SK-N-SH (cell line): ENCODE data around the gene DNAJA2. TPM values are rescaled to one million over a fixed set of nuclear protein-coding genes. Genes with fewer than 3 reads are reported as not detected.

ENCODE experiments used
- CTCF ChIA-PET: fragments of 300-600, 350-600 bp; formaldehyde crosslinking; extraction: SDS; loops from one replicate; lab custom pipeline; 2021; lab: Yijun Ruan, JAX
- POLR2A ChIA-PET: fragments of 350-600 bp; sonication (Branson Sonifier 250); formaldehyde crosslinking; extraction: SDS; loops from one replicate; lab custom pipeline; 2020; ENCODE audit warnings: antibody characterized with exemption, inconsistent platforms; lab: Yijun Ruan, JAX
- DNase-seq: peaks from one replicate; pipeline ENCODE4 v3.0.0; 2012
- H2AFZ ChIP-seq: fragments of 200-600 bp; sonication (generic); 2 replicates; pipeline ENCODE4 v1.8.1; 2016; ENCODE audit warnings: antibody characterized with exemption, mild to moderate bottlenecking, low read depth
- H3F3A ChIP-seq: fragments of 200-600 bp; sonication (generic); replicated peaks from 2 replicates; pipeline ENCODE3; 2016; ENCODE audit warnings: antibody characterized with exemption, mild to moderate bottlenecking; ENCODE audit not compliant: insufficient read depth
- H3K27ac ChIP-seq, 2 experiments: fragments of 200-500 bp in 1 of 2; fragments of 200-600 bp in 1 of 2; sonication (Bioruptor generic) in 1 of 2; sonication (generic), shearing (Covaris generic) in 1 of 2; 2 replicates each; pipeline versions ENCODE4 v1.5.1 to v1.6.1; 2014 to 2016; ENCODE audit warnings: low read depth in 2 of 2, inconsistent platforms in 1 of 2, low read length in 1 of 2, mild to moderate bottlenecking in 1 of 2, mixed read lengths in 1 of 2
- H3K27me3 ChIP-seq: fragments of 200-600 bp; sonication (generic), shearing (Covaris generic); 2 replicates; pipeline ENCODE4 v1.6.1; 2016; ENCODE audit warnings: mixed run types; ENCODE audit not compliant: insufficient read depth
- H3K36me3 ChIP-seq, 2 experiments: fragments of 200-500 bp in 1 of 2; fragments of 200-600 bp in 1 of 2; sonication (Bioruptor generic) in 1 of 2; sonication (generic) in 1 of 2; replicated peaks in 1 of 2; 2 replicates each; pipeline versions ENCODE3 to v1.5.1; 2014 to 2016; ENCODE audit warnings: low read length in 1 of 2, mild to moderate bottlenecking in 1 of 2; ENCODE audit not compliant: insufficient read depth in 2 of 2, control insufficient read depth in 1 of 2
- H3K4me1 ChIP-seq, 2 experiments: fragments of 200-500 bp in 1 of 2; fragments of 200-600 bp in 1 of 2; sonication (Bioruptor generic) in 1 of 2; sonication (generic), shearing (Covaris generic) in 1 of 2; 2 replicates each; pipeline versions ENCODE4 v1.5.1 to v1.6.1; 2014 to 2016; ENCODE audit warnings: low read depth in 1 of 2, low read length in 1 of 2, mixed run types in 1 of 2; ENCODE audit not compliant: insufficient read depth in 2 of 2, control insufficient read depth in 1 of 2
- H3K4me2 ChIP-seq: fragments of 200-600 bp; sonication (generic), shearing (Covaris generic); 2 replicates; pipeline ENCODE4 v1.6.1; 2017; ENCODE audit warnings: mixed run types
- H3K4me3 ChIP-seq, 2 experiments: fragments of 200-500 bp in 1 of 2; fragments of 200-600 bp in 1 of 2; sonication (Bioruptor generic) in 1 of 2; sonication (generic), shearing (Covaris generic) in 1 of 2; 2 replicates each; pipeline versions ENCODE4 v1.5.1 to v1.8.1; 2014 to 2016; ENCODE audit warnings: low read depth in 2 of 2, inconsistent platforms in 1 of 2, low read length in 1 of 2, mild to moderate bottlenecking in 1 of 2, mixed read lengths in 1 of 2, moderate library complexity in 1 of 2
- H3K79me2 ChIP-seq: fragments of 200-600 bp; sonication (generic); 2 replicates; pipeline ENCODE4 v1.8.1; 2017; ENCODE audit warnings: mild to moderate bottlenecking; ENCODE audit not compliant: insufficient read depth
- H3K9ac ChIP-seq: fragments of 200-600 bp; sonication (generic); 2 replicates; pipeline ENCODE4 v1.6.1; 2017; ENCODE audit warnings: mixed run types
- H3K9me2 ChIP-seq: fragments of 200-600 bp; sonication (generic); 2 replicates; pipeline ENCODE4 v1.6.1; 2017; ENCODE audit warnings: mixed run types
- H3K9me3 ChIP-seq: fragments of 200-600 bp; sonication (generic); 2 replicates; pipeline ENCODE4 v1.6.1; 2017; ENCODE audit warnings: mixed run types, mild to moderate bottlenecking, moderate library complexity
- H4K20me1 ChIP-seq: fragments of 200-600 bp; sonication (generic); 2 replicates; pipeline ENCODE4 v1.6.1; 2017; ENCODE audit warnings: mild to moderate bottlenecking, mixed run types; ENCODE audit not compliant: insufficient read depth
- CHD2 ChIP-seq: fragments of 150-350 bp; IDR thresholded peaks from 2 replicates; pipeline ENCODE4 v1.6.1; 2018; ENCODE audit warnings: low read length; ENCODE audit not compliant: partially characterized antibody
- CTCF ChIP-seq: fragments of 200-600 bp; sonication (generic); IDR thresholded peaks from 2 replicates; pipeline ENCODE4 v1.6.1; 2017; ENCODE audit warnings: antibody characterized with exemption, mild to moderate bottlenecking, moderate library complexity
- FOSL2 ChIP-seq: IDR thresholded peaks from 2 replicates; pipeline ENCODE4 v1.4.0; 2012; ENCODE audit warnings: low read depth, mild to moderate bottlenecking, moderate library complexity, borderline replicate concordance
- GABPA ChIP-seq: IDR thresholded peaks from 2 replicates; pipeline ENCODE4 v1.4.0; 2012; ENCODE audit warnings: low read depth, mild to moderate bottlenecking
- IRF3 ChIP-seq: fragments of 150-350 bp; IDR thresholded peaks from 2 replicates; pipeline ENCODE4 v1.6.1; 2016; ENCODE audit warnings: mild to moderate bottlenecking, low read depth, low read length
- JUND ChIP-seq: IDR thresholded peaks from 2 replicates; pipeline ENCODE4 v1.4.0; 2012
- MAX ChIP-seq: IDR thresholded peaks from 2 replicates; pipeline ENCODE4 v1.4.0; 2012; ENCODE audit warnings: low read depth
- MEF2A ChIP-seq: IDR thresholded peaks from 2 replicates; pipeline ENCODE4 v1.4.0; 2012; ENCODE audit warnings: low read depth, borderline replicate concordance
- MXI1 ChIP-seq: IDR thresholded peaks from 2 replicates; pipeline ENCODE4 v1.6.1; 2012; ENCODE audit warnings: mild to moderate bottlenecking, low read depth, low read length, improper control_type of control experiment
- RAD21 ChIP-seq: IDR thresholded peaks from 2 replicates; pipeline ENCODE4 v1.6.1; 2012; ENCODE audit warnings: mild to moderate bottlenecking, low read length
- SIN3A ChIP-seq: IDR thresholded peaks from 2 replicates; pipeline ENCODE4 v1.6.1; 2012; ENCODE audit warnings: low read depth, mild to moderate bottlenecking, low read length, moderate library complexity, borderline replicate concordance
- SMC3 ChIP-seq: IDR thresholded peaks from 2 replicates; pipeline ENCODE4 v1.6.1; 2012; ENCODE audit warnings: low read depth, low read length, improper control_type of control experiment
- TAF1 ChIP-seq: IDR thresholded peaks from 2 replicates; pipeline ENCODE4 v1.6.1; 2012; ENCODE audit warnings: low read depth, mild to moderate bottlenecking, low read length, moderate library complexity, borderline replicate concordance
- YY1 ChIP-seq: IDR thresholded peaks from 2 replicates; pipeline ENCODE4 v1.4.0; 2012; ENCODE audit warnings: low read depth, mild to moderate bottlenecking
- ZBTB33 ChIP-seq: IDR thresholded peaks from 2 replicates; pipeline ENCODE4 v1.4.0; 2012; ENCODE audit warnings: low read depth, borderline replicate concordance
- WGBS: methylation state at CpG from one replicate; pipeline ENCODE4 v1.1.6; 2017; ENCODE audit warnings: low lambda C conversion rate; 5-methylcytosine and 5-hydroxymethylcytosine counted together
- polyA plus RNA-seq, 3 experiments: library from polyadenylated mRNA; depleted of rRNA; stranded (reverse); fragments of >200 nt; gene quantifications; 2 replicates each; pipeline ENCODE4 v1.2.3, GENCODE V29; 2012

The DNAJA2 gene
- polyA plus RNA-seq, 1 of the 3 experiments (the other 2 are of a cell fraction), result 9.7 TPM

- ChIA-PET POLR2A (no interaction called here), CTCF (interaction anchor here (0.6 to 3.1 kb wide), 15 partner anchors 16 to 1147 kb away, joined by 3 to 20 read pairs (median 5); no protein-coding TSS in a partner anchor)
- H3K4me3 ChIP-seq, result no peak overlapping the region
- H3K9me3 ChIP-seq, result no peaks in the 10 kb centered on the region
- peak; percentile 43 for TF ChIP-seq CTCF
- TF ChIP-seq SMC3, result peak; percentile 61; the same call in 1 of the 2 replicates
- peak; percentile 73 for TF ChIP-seq RAD21
- TF ChIP-seq MXI1, result no peak
- no peaks in the 10 kb centered on the region for H3K27me3 ChIP-seq
- no peaks in the 10 kb centered on the region for H3K79me2 ChIP-seq
- no peaks in the 10 kb centered on the region for H3K9me2 ChIP-seq
- no peak overlapping the region for H3K9ac ChIP-seq
- no peak overlapping the region for H2AFZ ChIP-seq
- no peak overlapping the region for H3K27ac ChIP-seq
- H3K36me3 ChIP-seq, result no peaks in the 10 kb centered on the region
- WGBS, result 48% methylated on average over 13 of the region's 14 CpGs
- no peaks in the 10 kb centered on the region for H4K20me1 ChIP-seq
- H3F3A ChIP-seq, result no peaks in the 10 kb centered on the region
- no peak overlapping the region for H3K4me2 ChIP-seq
- peak; percentile 76 for DNase-seq
- no peaks in the 10 kb centered on the region for H3K4me1 ChIP-seq
Measured at GRCh38 chr16:47018223-47018891, 44.9 kb upstream of the DNAJA2 start.

- no peaks in the 10 kb centered on the region for H3K9me3 ChIP-seq
- no peak overlapping the region for H3K4me2 ChIP-seq
- CTCF ChIA-PET, result interaction anchor here (1.1 to 3.1 kb wide), 4 partner anchors 11 to 1148 kb away, joined by 3 to 20 read pairs (median 11); no protein-coding TSS in a partner anchor
- DNase-seq, result no peak
- no peaks in the 10 kb centered on the region for H3K79me2 ChIP-seq
- POLR2A ChIA-PET, result no interaction called here
- no peaks in the 10 kb centered on the region for H3K36me3 ChIP-seq
- H4K20me1 ChIP-seq, result no peaks in the 10 kb centered on the region
- no peaks in the 10 kb centered on the region for H3K27me3 ChIP-seq
- no peak for TF ChIP-seq FOSL2
- TF ChIP-seq MAX, result no peak
- no peak for TF ChIP-seq IRF3
- TF ChIP-seq SIN3A, result no peak
- TF ChIP-seq GABPA, result no peak
- no peak for TF ChIP-seq MEF2A
- TF ChIP-seq YY1, result no peak
- TF ChIP-seq JUND, result no peak
- no peak for TF ChIP-seq MXI1
- no peak for TF ChIP-seq ZBTB33
- TF ChIP-seq CHD2, result no peak
- TF ChIP-seq TAF1, result no peak
- H3K27ac ChIP-seq, result no peak overlapping the region
- no peaks in the 10 kb centered on the region for H3K4me1 ChIP-seq
- no peaks in the 10 kb centered on the region for H3F3A ChIP-seq
- H2AFZ ChIP-seq, result no peak overlapping the region
- no peak overlapping the region for H3K9ac ChIP-seq
- no peaks in the 10 kb centered on the region for H3K9me2 ChIP-seq
- 83% methylated on average over 5 of the region's 5 CpGs for WGBS
- H3K4me3 ChIP-seq, result no peak overlapping the region
Measured at GRCh38 chr16:47017636-47018035, 44.2 kb upstream of the DNAJA2 start.
